SU-DHL-6 (cell line): ENCODE measurements around the gene NPPA.

Experiments
- H2AFZ ChIP-seq: fragments of 200-600 bp; sonication (generic); 2 replicates; pipeline ENCODE4 v1.6.1; 2014; ENCODE audit warnings: low read depth, mild to moderate bottlenecking, moderate library complexity, mixed read lengths, antibody characterized with exemption, low read length; ENCODE audit not compliant: severe bottlenecking
- H3F3A ChIP-seq: fragments of 200-600 bp; shearing (Covaris generic); 2 replicates; pipeline ENCODE4 v1.6.0; 2016; ENCODE audit warnings: antibody characterized with exemption, mild to moderate bottlenecking; ENCODE audit not compliant: insufficient read depth
- H3K27ac ChIP-seq: fragments of 200-600 bp; sonication (generic); 2 replicates; pipeline ENCODE4 v1.5.1; 2016; ENCODE audit warnings: low read depth, mild to moderate bottlenecking, low read length, moderate library complexity, mixed read lengths
- H3K27me3 ChIP-seq: fragments of 200-600 bp; sonication (generic), shearing (Covaris generic); 2 replicates; pipeline ENCODE4 v1.6.0; 2014; ENCODE audit warnings: mild to moderate bottlenecking, low read length
- H3K36me3 ChIP-seq: fragments of 200-600 bp; sonication (generic); 2 replicates; pipeline ENCODE4 v1.6.1; 2014; ENCODE audit warnings: mild to moderate bottlenecking, low read length, mixed read lengths
- H3K4me2 ChIP-seq: fragments of 300-600, 200-600 bp; shearing (Covaris generic), sonication (generic); 2 replicates; pipeline ENCODE4 v1.6.0; 2014; ENCODE audit warnings: low read length, low read depth, mild to moderate bottlenecking; ENCODE audit not compliant: poor library complexity, severe bottlenecking
- H3K4me3 ChIP-seq: fragments of 200-600 bp; sonication (generic); 2 replicates; pipeline ENCODE4 v1.5.1; 2014; ENCODE audit warnings: antibody characterized with exemption, low read length, mild to moderate bottlenecking, mixed read lengths; ENCODE audit not compliant: insufficient read depth, poor library complexity, severe bottlenecking
- H3K79me2 ChIP-seq: fragments of 200-600 bp; sonication (generic); 2 replicates; pipeline ENCODE4 v1.6.1; 2014; ENCODE audit warnings: mild to moderate bottlenecking, low read length, moderate library complexity; ENCODE audit not compliant: insufficient read depth
- H3K9ac ChIP-seq: fragments of 200-600 bp; sonication (generic); 2 replicates; pipeline ENCODE4 v1.7.0; 2014; ENCODE audit warnings: mild to moderate bottlenecking, low read length
- H3K9me2 ChIP-seq: fragments of 200-600 bp; sonication (generic); replicated peaks from 2 replicates; pipeline ENCODE4 v1.6.1; 2014; ENCODE audit warnings: low read length; ENCODE audit not compliant: insufficient read depth
- H3K9me3 ChIP-seq: fragments of 200-600 bp; sonication (generic); 2 replicates; pipeline ENCODE4 v1.6.1; 2014; ENCODE audit warnings: low read length, mixed read lengths; ENCODE audit not compliant: insufficient read depth
- H4K20me1 ChIP-seq: fragments of 200-600 bp; sonication (generic); 2 replicates; pipeline ENCODE4 v1.6.1; 2014; ENCODE audit warnings: low read depth, mild to moderate bottlenecking, antibody characterized with exemption, low read length, moderate library complexity, mixed read lengths
- CTCF ChIP-seq: fragments of 200-600 bp; sonication (generic); IDR thresholded peaks from one replicate; pipeline ENCODE4 v1.5.1; 2017; ENCODE audit warnings: antibody characterized with exemption, mild to moderate bottlenecking, low read length, moderate library complexity; ENCODE audit not compliant: insufficient read depth, poor library complexity, severe bottlenecking
- EZH2phosphoT487 ChIP-seq: fragments of 200-600 bp; sonication (generic), shearing (Covaris generic); conservative IDR thresholded peaks from 2 replicates; pipeline ENCODE4 v1.6.1; 2018; ENCODE audit warnings: mild to moderate bottlenecking, antibody characterized with exemption, low read length, moderate library complexity, mixed read lengths

Gene NPPA

GRCh38 chr1:11817192-11817591, 30.4 kb downstream of the NPPA start:
- H4K20me1 ChIP-seq = no peaks in the 10 kb centered on the region

GRCh38 chr1:11813021-11813420, 34.6 kb downstream of the NPPA start:
- H3K27ac ChIP-seq = peak overlapping the region; percentile 29; the same call in 1 of the 2 replicates
- no peaks in the 10 kb centered on the region for H3K9me3 ChIP-seq
- H3K27me3 ChIP-seq = no peaks in the 10 kb centered on the region
- TF ChIP-seq CTCF (no peak), EZH2phosphoT487 (no peak)
- peaks cover 44% of the 10 kb centered on the region for H3F3A ChIP-seq
- no peak overlapping the region for H3K4me3 ChIP-seq
- H3K9ac ChIP-seq = no peak overlapping the region
- H3K36me3 ChIP-seq = peaks cover 30% of the 10 kb centered on the region; the same call in 1 of the 2 replicates
- no peak overlapping the region for H2AFZ ChIP-seq
- peaks cover 34% of the 10 kb centered on the region for H3K79me2 ChIP-seq
- no peaks in the 10 kb centered on the region for H4K20me1 ChIP-seq
- H3K4me2 ChIP-seq = no peak overlapping the region
- H3K9me2 ChIP-seq = no peaks in the 10 kb centered on the region

More at GRCh38 chr1:11817192-11817591, 30.4 kb downstream of the NPPA start:
- no peak overlapping the region for H3K4me3 ChIP-seq
- peaks cover 28% of the 10 kb centered on the region for H3F3A ChIP-seq
- TF ChIP-seq EZH2phosphoT487 (no peak), CTCF (no peak)
- H3K27ac ChIP-seq = no peak overlapping the region
- no peak overlapping the region for H3K4me2 ChIP-seq
- no peaks in the 10 kb centered on the region for H3K9me2 ChIP-seq
- H3K36me3 ChIP-seq = peaks cover 23% of the 10 kb centered on the region; the same call in 1 of the 2 replicates
- H3K27me3 ChIP-seq = no peaks in the 10 kb centered on the region
- no peak overlapping the region for H2AFZ ChIP-seq
- no peak overlapping the region for H3K9ac ChIP-seq
- H3K79me2 ChIP-seq = peaks cover 17% of the 10 kb centered on the region
- H3K9me3 ChIP-seq = no peaks in the 10 kb centered on the region

- H3K9me2 ChIP-seq = no peaks in the 10 kb centered on the region
- peaks cover 25% of the 10 kb centered on the region for H3F3A ChIP-seq
- H3K27ac ChIP-seq = peak overlapping the region; percentile 75
- peak overlapping the region; percentile 86 for H3K4me3 ChIP-seq
- H4K20me1 ChIP-seq = no peaks in the 10 kb centered on the region
- H3K27me3 ChIP-seq = no peaks in the 10 kb centered on the region
- peak overlapping the region; percentile 97 for H3K4me2 ChIP-seq
- H3K36me3 ChIP-seq = peaks cover 17% of the 10 kb centered on the region
- peak overlapping the region; percentile 88 for H3K9ac ChIP-seq
- peaks cover 48% of the 10 kb centered on the region for H3K79me2 ChIP-seq
- TF ChIP-seq EZH2phosphoT487 = no peak
- TF ChIP-seq CTCF = no peak
- no peak overlapping the region for H2AFZ ChIP-seq
- H3K9me3 ChIP-seq = no peaks in the 10 kb centered on the region
Measured at GRCh38 chr1:11807133-11807532, 40.5 kb downstream of the NPPA start.
